ENCODE measurements around the gene CAP2.

DNA sequence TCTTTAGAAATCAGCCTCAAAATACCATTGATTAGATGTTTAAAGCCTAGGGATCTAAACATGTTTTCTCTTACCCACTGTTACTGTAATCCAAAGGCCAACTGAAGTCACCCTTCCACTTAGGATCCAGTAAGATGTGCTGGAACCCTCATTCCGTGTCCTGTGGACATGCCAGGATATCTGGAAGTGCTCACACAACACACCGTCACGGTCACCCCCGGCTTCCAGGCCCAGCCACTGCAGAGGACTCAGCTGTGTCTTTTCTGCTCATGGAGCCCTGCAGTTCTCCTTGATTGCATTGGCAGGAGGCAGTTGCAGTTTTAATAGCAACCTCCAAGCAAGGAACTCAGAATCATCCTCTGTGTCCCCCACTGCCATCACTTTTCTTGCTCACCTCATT is 93.3 kb downstream of the CAP2 start:
- no peak for TF ChIP-seq EZH2phosphoT487 (IDR thresholded peaks at IDR 0.05; ENCODE audit: borderline replicate concordance, low read length)
- TF ChIP-seq, protein P1, sequence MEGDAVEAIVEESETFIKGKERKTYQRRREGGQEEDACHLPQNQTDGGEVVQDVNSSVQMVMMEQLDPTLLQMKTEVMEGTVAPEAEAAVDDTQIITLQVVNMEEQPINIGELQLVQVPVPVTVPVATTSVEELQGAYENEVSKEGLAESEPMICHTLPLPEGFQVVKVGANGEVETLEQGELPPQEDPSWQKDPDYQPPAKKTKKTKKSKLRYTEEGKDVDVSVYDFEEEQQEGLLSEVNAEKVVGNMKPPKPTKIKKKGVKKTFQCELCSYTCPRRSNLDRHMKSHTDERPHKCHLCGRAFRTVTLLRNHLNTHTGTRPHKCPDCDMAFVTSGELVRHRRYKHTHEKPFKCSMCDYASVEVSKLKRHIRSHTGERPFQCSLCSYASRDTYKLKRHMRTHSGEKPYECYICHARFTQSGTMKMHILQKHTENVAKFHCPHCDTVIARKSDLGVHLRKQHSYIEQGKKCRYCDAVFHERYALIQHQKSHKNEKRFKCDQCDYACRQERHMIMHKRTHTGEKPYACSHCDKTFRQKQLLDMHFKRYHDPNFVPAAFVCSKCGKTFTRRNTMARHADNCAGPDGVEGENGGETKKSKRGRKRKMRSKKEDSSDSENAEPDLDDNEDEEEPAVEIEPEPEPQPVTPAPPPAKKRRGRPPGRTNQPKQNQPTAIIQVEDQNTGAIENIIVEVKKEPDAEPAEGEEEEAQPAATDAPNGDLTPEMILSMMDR (IDR thresholded peaks at IDR 0.05; ENCODE audit: low read depth, low read length, poor library complexity, severe bottlenecking) = no peak

All from DOHH2 (cell line).